Fibroblast of mammary gland (primary cell): ENCODE data around the gene SCYGR7.

Experiments
- DNase-seq: peaks from one replicate; pipeline ENCODE4 v3.0.0-alpha.2; 2010; ENCODE audit warnings: low read depth
- H3K4me3 ChIP-seq: 2 replicates; pipeline ENCODE4 v1.5.1; 2011; ENCODE audit warnings: low read depth, mild to moderate bottlenecking, low read length, moderate library complexity; ENCODE audit not compliant: control insufficient read depth
- TF ChIP-seq, protein P1 (sequence below): conservative IDR thresholded peaks from 2 replicates; pipeline ENCODE4 v1.5.1; 2011; ENCODE audit warnings: low read depth, low read length, inconsistent platforms; ENCODE audit not compliant: control insufficient read depth, insufficient read depth

Gene SCYGR7, protein sequence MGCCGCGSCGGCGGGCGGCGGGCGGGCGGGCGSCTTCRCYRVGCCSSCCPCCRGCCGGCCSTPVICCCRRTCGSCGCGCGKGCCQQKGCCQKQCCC

DNA sequence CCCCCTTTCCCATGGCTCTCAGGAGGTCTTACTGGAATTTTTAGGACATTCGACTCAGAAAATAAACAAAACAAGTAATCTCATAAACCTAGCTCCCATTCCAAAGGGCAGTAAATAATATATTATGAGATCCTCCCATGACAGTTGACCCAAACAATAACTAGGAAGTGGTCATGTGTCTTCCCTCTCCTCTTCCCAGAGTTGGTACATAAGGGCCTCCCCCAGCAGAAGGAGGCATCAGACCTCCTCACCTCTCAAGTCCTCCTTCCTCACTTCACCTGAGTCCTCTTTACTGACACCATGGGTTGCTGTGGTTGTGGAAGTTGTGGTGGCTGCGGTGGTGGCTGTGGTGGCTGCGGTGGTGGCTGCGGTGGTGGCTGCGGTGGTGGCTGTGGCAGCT, at the start of gene SCYGR7:
Gene SCYGR7, plus strand, starts transcription at position 301 of the 400 bp plus-strand sequence. Its CDS starts 0 bp downstream, at position 301.
- TF ChIP-seq, protein P1, sequence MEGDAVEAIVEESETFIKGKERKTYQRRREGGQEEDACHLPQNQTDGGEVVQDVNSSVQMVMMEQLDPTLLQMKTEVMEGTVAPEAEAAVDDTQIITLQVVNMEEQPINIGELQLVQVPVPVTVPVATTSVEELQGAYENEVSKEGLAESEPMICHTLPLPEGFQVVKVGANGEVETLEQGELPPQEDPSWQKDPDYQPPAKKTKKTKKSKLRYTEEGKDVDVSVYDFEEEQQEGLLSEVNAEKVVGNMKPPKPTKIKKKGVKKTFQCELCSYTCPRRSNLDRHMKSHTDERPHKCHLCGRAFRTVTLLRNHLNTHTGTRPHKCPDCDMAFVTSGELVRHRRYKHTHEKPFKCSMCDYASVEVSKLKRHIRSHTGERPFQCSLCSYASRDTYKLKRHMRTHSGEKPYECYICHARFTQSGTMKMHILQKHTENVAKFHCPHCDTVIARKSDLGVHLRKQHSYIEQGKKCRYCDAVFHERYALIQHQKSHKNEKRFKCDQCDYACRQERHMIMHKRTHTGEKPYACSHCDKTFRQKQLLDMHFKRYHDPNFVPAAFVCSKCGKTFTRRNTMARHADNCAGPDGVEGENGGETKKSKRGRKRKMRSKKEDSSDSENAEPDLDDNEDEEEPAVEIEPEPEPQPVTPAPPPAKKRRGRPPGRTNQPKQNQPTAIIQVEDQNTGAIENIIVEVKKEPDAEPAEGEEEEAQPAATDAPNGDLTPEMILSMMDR: no peak

DNA sequence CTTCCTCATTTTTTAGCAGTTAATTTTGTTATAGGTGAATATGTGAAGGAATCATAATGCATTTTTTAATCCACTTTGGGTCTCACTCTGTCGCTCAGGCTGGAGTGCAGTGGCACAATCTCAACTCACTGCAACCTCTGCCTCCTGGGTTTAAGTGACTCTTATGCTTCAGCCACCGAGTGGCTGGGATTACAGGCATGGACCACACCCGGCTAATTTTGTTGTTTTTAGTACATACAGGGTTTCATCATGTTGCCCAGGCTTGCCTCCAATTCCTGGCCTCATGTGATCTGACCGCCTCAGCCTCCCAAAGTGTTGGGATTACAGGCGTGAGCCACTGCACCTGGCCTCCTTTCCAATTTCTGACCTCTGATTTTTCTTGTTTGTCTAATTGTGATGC, 43.9 kb upstream of the SCYGR7 start:
- TF ChIP-seq, protein P1: no peak
- DNase-seq: no peak
- H3K4me3 ChIP-seq: no peak overlapping the region

More for the DNA sequence above, at the start of gene SCYGR7:
- H3K4me3 ChIP-seq: no peak within 1 kb of the TSS
- DNase-seq: no peak

DNA sequence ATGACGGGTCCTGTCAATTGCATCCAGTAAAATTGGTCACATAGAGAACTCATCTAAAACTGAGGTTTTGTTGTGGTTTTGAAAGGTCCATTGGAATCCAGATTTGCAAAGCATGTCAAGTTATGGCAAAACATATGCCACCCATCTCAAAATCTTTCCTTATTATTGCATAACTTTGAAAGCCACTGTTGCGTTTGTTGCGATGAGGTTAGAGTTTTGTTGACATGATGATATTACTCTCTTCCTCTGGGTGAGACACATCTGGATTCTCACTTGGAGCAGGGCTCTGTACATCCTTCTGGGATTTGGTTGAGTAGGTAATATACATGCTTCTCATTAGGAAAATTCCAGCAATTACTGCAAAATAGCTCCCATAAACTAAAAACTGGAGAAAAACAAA, 40.9 kb upstream of the SCYGR7 start:
- TF ChIP-seq, protein P1: no peak
- DNase-seq: no peak
- H3K4me3 ChIP-seq: no peak overlapping the region

DNA sequence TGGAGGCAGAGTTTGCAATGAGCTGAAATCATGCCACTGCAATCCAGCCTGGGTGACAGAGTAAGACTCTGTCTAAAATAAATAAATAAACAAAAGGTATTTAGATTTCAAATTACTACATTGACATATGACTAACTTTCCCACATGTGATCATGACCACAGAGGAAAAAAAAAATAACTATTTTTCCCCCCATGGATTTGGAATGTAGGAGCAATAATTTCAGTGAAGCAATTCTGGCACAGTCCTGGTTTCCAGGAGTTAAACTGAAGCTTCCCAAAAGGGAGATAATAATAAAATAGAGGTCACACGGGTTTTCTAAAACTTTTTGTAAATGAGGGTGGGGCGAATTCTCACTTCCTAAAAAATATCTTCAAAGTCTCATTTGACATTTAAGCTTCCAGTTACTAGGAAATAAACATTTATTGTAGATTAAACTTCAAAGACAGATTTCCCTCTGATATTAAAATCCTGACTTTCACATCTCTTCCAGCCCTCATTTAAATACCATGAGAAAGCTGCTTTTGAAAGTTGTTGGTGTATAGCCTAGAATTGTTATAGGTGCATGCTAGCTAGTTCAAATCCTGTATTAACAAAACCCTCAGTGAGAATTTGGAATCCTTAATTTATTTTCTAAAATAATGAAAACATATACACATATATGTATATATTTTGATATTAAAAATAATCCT, 31.0 kb upstream of the SCYGR7 start:
- TF ChIP-seq, protein P1: no peak
- H3K4me3 ChIP-seq: no peak overlapping the region
- peak; percentile 46 for DNase-seq

DNA sequence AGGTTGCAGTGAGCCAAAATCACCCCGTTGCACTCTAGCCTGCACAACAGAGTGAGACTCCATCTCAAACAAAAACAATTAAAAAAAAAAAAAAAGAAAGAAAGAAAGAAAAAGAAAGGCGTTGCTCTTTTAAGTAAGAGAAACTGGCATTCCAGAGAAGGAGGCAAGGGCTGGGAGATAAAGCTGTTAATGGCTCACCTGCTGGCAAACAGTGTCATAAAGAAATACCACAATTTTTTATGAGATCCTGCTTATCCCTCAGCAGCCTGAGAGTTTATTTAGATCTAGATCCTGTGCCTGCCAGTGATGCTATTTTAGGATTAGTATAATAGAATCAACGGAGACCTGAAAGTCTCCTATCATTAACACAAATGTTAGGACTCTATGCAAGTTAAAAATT, 26.6 kb upstream of the SCYGR7 start:
- DNase-seq: no peak
- no peak overlapping the region for H3K4me3 ChIP-seq
- TF ChIP-seq, protein P1: no peak

DNA sequence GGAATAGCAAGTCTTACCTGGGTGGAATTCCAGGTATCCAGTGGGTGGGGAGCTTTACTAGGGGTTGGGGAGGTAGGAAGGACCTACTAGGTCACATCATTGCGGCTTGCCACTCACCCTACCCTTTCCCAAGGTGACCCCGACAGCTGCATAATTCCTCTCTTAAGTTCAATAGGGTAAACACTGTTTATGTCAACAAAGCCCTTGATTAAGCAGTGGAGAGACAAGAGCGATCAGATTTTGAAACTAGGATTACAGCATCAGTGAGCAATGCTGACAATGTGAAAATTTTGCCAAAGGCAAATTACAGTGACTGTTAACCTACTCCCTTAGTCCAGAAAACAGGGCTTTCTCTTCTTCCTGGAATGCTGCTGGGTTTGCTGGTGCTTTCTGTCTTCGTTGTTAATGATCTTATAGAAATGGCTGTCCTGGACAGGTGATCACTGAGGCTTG, 24.8 kb upstream of the SCYGR7 start:
- no peak overlapping the region for H3K4me3 ChIP-seq
- TF ChIP-seq, protein P1: no peak
- DNase-seq: peak; percentile 61
